Spinal cord (tissue), 10 donors: Measurements from ENCODE around the gene NMRK2. TPM values are rescaled to one million over a fixed set of nuclear protein-coding genes. Genes with fewer than 3 reads are reported as not detected.

Experiments
- DNase-seq, 6 donors: peaks; one replicate each; pipeline versions ENCODE4 v3.0.0 to v3.0.0-alpha.2; 2013 to 2015; ENCODE audit warnings: low spot score in 6 of 6, low read depth in 4 of 6
- H3K27ac ChIP-seq: one replicate; pipeline ENCODE4 v1.5.1; 2013; ENCODE audit warnings: low read depth, low read length, control low read depth
- H3K27me3 ChIP-seq: one replicate; pipeline ENCODE4 v1.6.1; 2013; ENCODE audit warnings: low read length; ENCODE audit not compliant: control insufficient read depth, insufficient read depth
- H3K36me3 ChIP-seq: one replicate; pipeline ENCODE4 v1.6.1; 2013; ENCODE audit warnings: low read length; ENCODE audit not compliant: control insufficient read depth, insufficient read depth
- H3K4me1 ChIP-seq: one replicate; pipeline ENCODE4 v1.6.1; 2013; ENCODE audit warnings: low read length; ENCODE audit not compliant: control insufficient read depth, insufficient read depth
- H3K4me3 ChIP-seq: one replicate; pipeline ENCODE4 v1.5.1; 2013; ENCODE audit warnings: low read depth, low read length, control low read depth
- H3K9me3 ChIP-seq: one replicate; pipeline ENCODE4 v1.6.1; 2013; ENCODE audit warnings: low read length; ENCODE audit not compliant: control insufficient read depth, insufficient read depth
- WGBS: methylation state at CpG from one replicate; pipeline ENCODE4 v1.1.5; 2013; ENCODE audit warnings: missing lambda C conversion rate; ENCODE audit not compliant: insufficient coverage; 5-methylcytosine and 5-hydroxymethylcytosine counted together
- polyA plus RNA-seq, 2 donors: library from polyadenylated mRNA; unstranded; fragments of 120-200 nt; gene quantifications; one replicate each; pipeline ENCODE4 v1.2.1, GENCODE V29; 2013; ENCODE audit not compliant: insufficient read length in 2 of 2
- total RNA-seq, 2 donors: library from RNA; depleted of rRNA in 1 of 2; stranded (reverse); fragments of 120-200 nt in 1 of 2; fragments of >200 nt in 1 of 2; gene quantifications; one replicate each; pipeline versions ENCODE4 v1.2.3 to v1.2.4, GENCODE V29; 2013 to 2014
- donor health status: healthy.

NMRK2 gene
- total and polyA plus RNA-seq, 4 donors: 0.28 to 0.74 TPM; not detected in 2

DNA sequence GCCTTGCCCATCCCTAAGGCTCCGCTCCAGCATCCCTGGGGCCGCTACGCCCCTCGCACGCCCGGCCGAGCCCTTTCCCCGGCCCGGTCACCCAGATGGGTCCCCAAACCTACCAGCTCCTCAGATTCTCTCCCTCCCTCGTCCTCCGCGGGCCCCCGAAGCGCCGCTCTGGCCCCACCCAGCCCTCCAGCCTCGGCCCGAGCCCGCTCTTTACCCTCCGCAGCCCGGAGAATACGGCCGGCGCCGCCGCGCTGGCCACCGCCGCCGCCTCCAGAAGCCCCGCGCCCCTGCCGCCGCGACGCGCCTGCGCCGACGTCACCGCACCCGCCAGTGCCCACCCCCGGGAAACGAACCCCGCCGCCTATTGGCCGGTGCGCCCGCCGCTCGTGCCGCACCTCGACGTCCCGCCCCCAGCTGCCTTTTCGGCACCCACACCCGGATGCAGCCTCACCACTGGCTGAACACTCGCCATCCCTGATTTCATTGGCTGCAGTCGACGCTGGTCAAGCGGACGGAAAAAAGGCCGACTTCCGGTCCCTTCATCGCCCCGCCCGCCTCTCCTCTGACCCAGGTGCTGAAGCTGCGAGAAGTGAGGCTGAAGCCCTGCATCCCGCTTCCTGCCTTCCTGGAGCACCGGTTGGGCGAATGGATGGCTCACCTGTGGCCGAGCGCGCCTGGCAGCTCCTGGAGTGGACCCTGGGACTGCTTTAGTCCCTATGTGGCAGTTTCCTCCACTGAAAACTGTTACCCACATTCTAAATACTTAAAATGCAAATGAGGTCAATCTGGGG, 38.1 kb downstream of the NMRK2 start, which contains the start of gene DAPK3:
Gene DAPK3, minus strand, starts transcription at position 292 of the 791 bp plus-strand sequence. CDS start 1,364 bp downstream, outside the sequence.
- Histone ChIP-seq H3K27ac (peak within 1 kb of the TSS; percentile 94), H3K4me3 (peak within 1 kb of the TSS; percentile 86), H3K9me3 (no peaks in the 10 kb centered on the region), H3K27me3 (no peaks in the 10 kb centered on the region), H3K36me3 (peaks cover 55% of the 10 kb centered on the region), H3K4me1 (peaks cover 35% of the 10 kb centered on the region)
- under 1% methylated on average over 73 of the region's 73 CpGs for WGBS
- DNase-seq: peak; percentile 89 to 99 (median 94)

DNA sequence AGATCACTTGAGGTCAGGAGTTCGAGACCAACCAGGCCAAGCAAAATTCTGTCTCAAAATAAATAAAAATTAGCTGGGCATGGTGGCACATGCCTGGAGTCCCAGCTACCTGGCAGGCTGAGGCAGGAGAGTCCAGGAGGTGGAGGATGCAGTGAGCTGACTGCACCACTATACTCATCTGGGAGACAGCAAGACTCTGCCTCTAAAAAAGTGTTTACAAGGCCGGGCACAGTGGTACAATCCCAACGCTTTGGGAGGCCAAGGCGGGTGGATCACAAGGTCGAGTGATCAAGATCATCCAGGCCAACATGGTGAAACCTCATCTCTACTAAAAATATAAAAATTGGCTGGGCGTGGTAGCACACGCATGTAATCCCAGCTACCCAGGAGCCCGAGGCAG, 42.3 kb downstream of the NMRK2 start:
- no peaks in the 10 kb centered on the region for H3K9me3 ChIP-seq
- H3K27ac ChIP-seq: no peak overlapping the region
- peaks cover 7% of the 10 kb centered on the region for H3K4me1 ChIP-seq
- DNase-seq: no peak
- peaks cover 57% of the 10 kb centered on the region for H3K36me3 ChIP-seq
- 96% methylated on average over 3 of the region's 8 CpGs for whole genome bisulfite sequencing
- H3K27me3 ChIP-seq: no peaks in the 10 kb centered on the region
- H3K4me3 ChIP-seq: no peak overlapping the region

- peaks cover 62% of the 10 kb centered on the region for H3K36me3 ChIP-seq
- H3K27ac ChIP-seq: no peak overlapping the region
- 88% methylated on average over 14 of the region's 14 CpGs for WGBS
- no peak overlapping the region for H3K4me3 ChIP-seq
- peaks cover 4% of the 10 kb centered on the region for H3K4me1 ChIP-seq
- no peak for DNase-seq
- H3K9me3 ChIP-seq: no peaks in the 10 kb centered on the region
- H3K27me3 ChIP-seq: no peaks in the 10 kb centered on the region
Measured at GRCh38 chr19:3975637-3976087, 42.8 kb downstream of the NMRK2 start.

GRCh38 chr19:3976495-3977241, 43.8 kb downstream of the NMRK2 start:
- H3K9me3 ChIP-seq: no peaks in the 10 kb centered on the region
- H3K4me1 ChIP-seq: peaks cover 3% of the 10 kb centered on the region
- H3K4me3 ChIP-seq: no peak overlapping the region
- no peak for DNase-seq
- peaks cover 72% of the 10 kb centered on the region for H3K36me3 ChIP-seq
- H3K27me3 ChIP-seq: no peaks in the 10 kb centered on the region
- 93% methylated on average over 29 of the region's 29 CpGs for WGBS
- no peak overlapping the region for H3K27ac ChIP-seq

GRCh38 chr19:3977242-3978143, 44.6 kb downstream of the NMRK2 start:
- peaks cover 77% of the 10 kb centered on the region for H3K36me3 ChIP-seq
- H3K27ac ChIP-seq: no peak overlapping the region

GRCh38 chr19:3978145-3978544, 45.3 kb downstream of the NMRK2 start:
- Histone ChIP-seq H3K9me3 (no peaks in the 10 kb centered on the region), H3K27me3 (no peaks in the 10 kb centered on the region), H3K36me3 (peaks cover 79% of the 10 kb centered on the region), H3K27ac (no peak overlapping the region), H3K4me3 (no peak overlapping the region), H3K4me1 (peaks cover 10% of the 10 kb centered on the region)
- WGBS: 91% methylated on average over 16 of the region's 19 CpGs
- DNase-seq: no peak

More at GRCh38 chr19:3977242-3978143, 44.6 kb downstream of the NMRK2 start:
- DNase-seq: no peak
- H3K4me1 ChIP-seq: peaks cover 4% of the 10 kb centered on the region
- WGBS: 93% methylated on average over 52 of the region's 59 CpGs
- H3K27me3 ChIP-seq: no peaks in the 10 kb centered on the region
- no peaks in the 10 kb centered on the region for H3K9me3 ChIP-seq
- no peak overlapping the region for H3K4me3 ChIP-seq

- no peak for DNase-seq
- Histone ChIP-seq H3K9me3 (no peaks in the 10 kb centered on the region), H3K36me3 (peaks cover 91% of the 10 kb centered on the region), H3K27ac (no peak overlapping the region), H3K4me3 (no peak overlapping the region), H3K27me3 (no peaks in the 10 kb centered on the region), H3K4me1 (peaks cover 22% of the 10 kb centered on the region)
- WGBS: 97% methylated on average over 18 of the region's 18 CpGs
Measured at GRCh38 chr19:3979289-3979673, 46.4 kb downstream of the NMRK2 start.

GRCh38 chr19:3979674-3980352, 46.9 kb downstream of the NMRK2 start:
- H3K4me3 ChIP-seq: no peak overlapping the region
- peaks cover 24% of the 10 kb centered on the region for H3K4me1 ChIP-seq
- peaks cover 92% of the 10 kb centered on the region for H3K36me3 ChIP-seq
- 92% methylated on average over 25 of the region's 25 CpGs for WGBS
- no peaks in the 10 kb centered on the region for H3K9me3 ChIP-seq
- no peak overlapping the region for H3K27ac ChIP-seq
- no peak for DNase-seq
- H3K27me3 ChIP-seq: no peaks in the 10 kb centered on the region
